ENCODE data around the gene SPI1.
A peak's percentile ranks its signal among the peaks of the same experiment; 100 is the strongest.

SPI1 gene

GRCh38 chr11:47375020-47375419, 3.3 kb downstream of the SPI1 start:
- TF ChIP-seq EP300 (IDR thresholded peaks at IDR 0.05; ENCODE audit: borderline replicate concordance) (no peak), CREB1 (IDR thresholded peaks at IDR 0.05; ENCODE audit: low read depth) (no peak), NFIC (IDR thresholded peaks at IDR 0.05) (no peak), TCF12 (IDR thresholded peaks at IDR 0.05; ENCODE audit: low read depth) (no peak), FOXM1 (IDR thresholded peaks at IDR 0.05; ENCODE audit: borderline replicate concordance, low read depth) (no peak), CEBPB (IDR thresholded peaks at IDR 0.05) (no peak), ZBTB7A (IDR thresholded peaks at IDR 0.05; ENCODE audit: low read depth) (no peak), RAD21 (IDR thresholded peaks at IDR 0.05; ENCODE audit: low read depth) (no peak), EGR1 (IDR thresholded peaks at IDR 0.05) (no peak), TAF1 (IDR thresholded peaks at IDR 0.05; ENCODE audit: low read depth) (no peak), REST (IDR thresholded peaks at IDR 0.05; ENCODE audit: low read depth) (no peak), TEAD4 (IDR thresholded peaks at IDR 0.05) (no peak)
- TF ChIP-seq, protein P1, sequence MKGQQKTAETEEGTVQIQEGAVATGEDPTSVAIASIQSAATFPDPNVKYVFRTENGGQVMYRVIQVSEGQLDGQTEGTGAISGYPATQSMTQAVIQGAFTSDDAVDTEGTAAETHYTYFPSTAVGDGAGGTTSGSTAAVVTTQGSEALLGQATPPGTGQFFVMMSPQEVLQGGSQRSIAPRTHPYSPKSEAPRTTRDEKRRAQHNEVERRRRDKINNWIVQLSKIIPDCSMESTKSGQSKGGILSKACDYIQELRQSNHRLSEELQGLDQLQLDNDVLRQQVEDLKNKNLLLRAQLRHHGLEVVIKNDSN (IDR thresholded peaks at IDR 0.05) = no peak

- TF ChIP-seq EGR1 (IDR thresholded peaks at IDR 0.05) (no peak), ZBTB7A (IDR thresholded peaks at IDR 0.05; ENCODE audit: low read depth) (no peak), FOXM1 (IDR thresholded peaks at IDR 0.05; ENCODE audit: borderline replicate concordance, low read depth) (no peak)
These were observed 3.7 kb downstream of the SPI1 start for GRCh38 chr11:47374720-47375019.

GRCh38 chr11:47373876-47374719, 4.2 kb downstream of the SPI1 start:
- TF ChIP-seq TEAD4 (IDR thresholded peaks at IDR 0.05) (0 out of 2 replicates have a peak, but pooled peaks have one; percentile 9), NFIC (IDR thresholded peaks at IDR 0.05) (0 out of 2 replicates have a peak, but pooled peaks have one; percentile 17), FOXM1 (IDR thresholded peaks at IDR 0.05; ENCODE audit: borderline replicate concordance, low read depth) (no peak), ZBTB7A (IDR thresholded peaks at IDR 0.05; ENCODE audit: low read depth) (peak; percentile 80; the same call in 1 of the 2 replicates), RAD21 (IDR thresholded peaks at IDR 0.05; ENCODE audit: low read depth) (peak; percentile 66), EGR1 (IDR thresholded peaks at IDR 0.05) (no peak), TAF1 (IDR thresholded peaks at IDR 0.05; ENCODE audit: low read depth) (no peak)
- TF ChIP-seq, protein P2, sequence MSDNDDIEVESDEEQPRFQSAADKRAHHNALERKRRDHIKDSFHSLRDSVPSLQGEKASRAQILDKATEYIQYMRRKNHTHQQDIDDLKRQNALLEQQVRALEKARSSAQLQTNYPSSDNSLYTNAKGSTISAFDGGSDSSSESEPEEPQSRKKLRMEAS (IDR thresholded peaks at IDR 0.05) = no peak

DNA sequence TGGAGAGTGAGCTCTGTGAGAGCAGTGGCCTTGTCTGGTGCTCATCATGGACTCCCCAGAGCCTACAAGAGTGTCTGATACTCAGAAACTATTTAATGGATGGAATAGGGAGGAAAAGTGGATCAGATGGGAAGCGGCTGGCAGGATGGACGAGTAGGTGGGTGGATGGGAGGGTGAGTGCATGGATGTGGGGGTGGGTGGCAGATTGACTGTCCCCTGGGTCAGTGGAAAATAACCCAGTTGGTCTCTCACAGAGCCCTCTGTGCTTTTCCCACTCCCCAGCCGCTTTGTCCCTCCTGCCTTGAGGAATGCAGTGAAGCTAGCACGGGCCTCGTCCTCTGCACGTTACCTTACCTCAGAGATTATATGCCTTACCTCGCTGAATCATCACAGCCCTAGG, 5.9 kb downstream of the SPI1 start:
- TF ChIP-seq CREB1 (IDR thresholded peaks at IDR 0.05; ENCODE audit: low read depth) (no peak), REST (IDR thresholded peaks at IDR 0.05; ENCODE audit: low read depth) (no peak), NFIC (IDR thresholded peaks at IDR 0.05) (no peak), TAF1 (IDR thresholded peaks at IDR 0.05; ENCODE audit: low read depth) (no peak), YY1 (IDR thresholded peaks at IDR 0.05; ENCODE audit: low read depth) (no peak), TCF12 (IDR thresholded peaks at IDR 0.05; ENCODE audit: low read depth) (no peak), EP300 (IDR thresholded peaks at IDR 0.05; ENCODE audit: borderline replicate concordance) (no peak), RAD21 (IDR thresholded peaks at IDR 0.05; ENCODE audit: low read depth) (no peak), ZBTB7A (IDR thresholded peaks at IDR 0.05; ENCODE audit: low read depth) (no peak), FOXM1 (IDR thresholded peaks at IDR 0.05; ENCODE audit: borderline replicate concordance, low read depth) (no peak), CEBPB (IDR thresholded peaks at IDR 0.05) (no peak), TEAD4 (IDR thresholded peaks at IDR 0.05) (no peak)
- TF ChIP-seq, protein P2 (IDR thresholded peaks at IDR 0.05) = no peak
- TF ChIP-seq, protein P1 (IDR thresholded peaks at IDR 0.05) = no peak

- TF ChIP-seq RAD21 (IDR thresholded peaks at IDR 0.05; ENCODE audit: low read depth) (no peak), EP300 (IDR thresholded peaks at IDR 0.05; ENCODE audit: borderline replicate concordance) (no peak), TCF12 (IDR thresholded peaks at IDR 0.05; ENCODE audit: low read depth) (no peak), TAF1 (IDR thresholded peaks at IDR 0.05; ENCODE audit: low read depth) (no peak), NFIC (IDR thresholded peaks at IDR 0.05) (no peak), FOXM1 (IDR thresholded peaks at IDR 0.05; ENCODE audit: borderline replicate concordance, low read depth) (no peak), ZBTB7A (IDR thresholded peaks at IDR 0.05; ENCODE audit: low read depth) (no peak), YY1 (IDR thresholded peaks at IDR 0.05; ENCODE audit: low read depth) (no peak), CREB1 (IDR thresholded peaks at IDR 0.05; ENCODE audit: low read depth) (no peak), TEAD4 (IDR thresholded peaks at IDR 0.05) (no peak), CEBPB (IDR thresholded peaks at IDR 0.05) (no peak), REST (IDR thresholded peaks at IDR 0.05; ENCODE audit: low read depth) (no peak), EGR1 (IDR thresholded peaks at IDR 0.05) (no peak)
- TF ChIP-seq, protein P2 (IDR thresholded peaks at IDR 0.05) = no peak
- TF ChIP-seq, protein P1 (IDR thresholded peaks at IDR 0.05) = no peak
These were observed 8.7 kb downstream of the SPI1 start for GRCh38 chr11:47369676-47370075.

Measured in Ishikawa (cell line).